ENCODE measurements around the gene OR2J3. TPM values are rescaled to one million over a fixed set of nuclear protein-coding genes. Genes with fewer than 3 reads are reported as not detected.
"Not testable (repeated sequence)": the region's sequence is repeated elsewhere in the genome, so short reads cannot be mapped to it uniquely, and the experiment has no call there.

The OR2J3 gene
- total RNA-seq, 8 experiments from 2014 or later = 0.09 to 0.43 (median 0.21) TPM; not detected in 4

DNA sequence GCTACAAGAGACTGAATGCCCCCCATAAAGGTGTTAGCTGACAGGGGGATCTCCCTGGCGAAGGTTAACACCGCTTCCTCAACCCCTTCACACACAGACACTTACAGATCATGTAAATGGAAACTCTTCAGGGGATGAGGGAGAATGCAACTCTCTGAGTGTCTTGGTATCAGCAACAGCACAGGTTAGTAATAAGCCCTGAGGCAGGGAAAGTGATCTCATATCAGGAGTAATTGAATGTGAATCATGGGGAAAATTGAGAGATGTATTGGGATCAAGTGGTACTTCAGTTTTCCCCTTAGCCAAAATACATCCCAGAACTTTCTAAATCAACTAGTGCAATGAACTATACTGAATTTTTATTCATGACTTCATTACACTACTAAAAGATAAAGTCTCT, 23.8 kb downstream of the OR2J3 start:
- no peak for ATAC-seq (replicated peaks in 6 of 8)
- no peak overlapping the region for H3K4me3 ChIP-seq
- 25 to 100% (median 80%) methylated on average over 1 to 2 of the region's 2 CpGs; no CpG with 5 or more reads in 5 of the 10 experiments for WGBS, 10 experiments
- in situ Hi-C loops (cut with MboI; ENCODE audit: low pct_unique_long_range_greater_than_20kb in 2 of 9, low sequenced_read_pairs in 9 of 9, unreplicated experiment in 9 of 9) = loop anchor here in 1 of 9 experiments (25.0 kb wide), 1 partner anchor 94 kb away; the partner anchor contains the start of gene OR2W1
- H3K27ac ChIP-seq = no peak overlapping the region
- H3K4me1 ChIP-seq (replicated peaks in 1 of 2) = no peaks in the 10 kb centered on the region

DNA sequence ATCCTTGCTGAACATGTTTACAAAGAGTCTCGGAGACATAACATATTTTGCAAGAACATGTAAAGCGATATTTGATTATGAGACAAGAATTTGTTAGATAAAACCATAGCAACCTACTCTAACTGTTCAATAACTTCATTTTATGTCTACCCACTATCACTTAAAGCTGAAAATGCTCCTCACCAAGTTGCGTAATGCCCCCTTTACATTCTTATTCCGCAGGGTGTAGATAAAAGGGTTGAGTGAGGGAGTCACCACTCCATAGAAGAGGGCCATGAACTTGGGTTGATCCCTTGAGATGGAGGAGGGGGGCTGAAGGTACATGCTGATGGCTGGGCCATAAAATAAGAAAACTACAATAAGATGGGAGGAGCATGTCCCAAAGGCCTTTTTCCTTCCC, 29.9 kb downstream of the OR2J3 start:
- in situ Hi-C loops (cut with MboI; ENCODE audit: low pct_unique_long_range_greater_than_20kb in 2 of 9, low sequenced_read_pairs in 9 of 9, unreplicated experiment in 9 of 9) = loop anchor here in 1 of 9 experiments (25.0 kb wide), 1 partner anchor 100 kb away; the partner anchor contains the start of gene OR2W1
- Histone ChIP-seq H3K4me3 (no peak overlapping the region), H3K4me1 (replicated peaks in 1 of 2) (no peaks in the 10 kb centered on the region), H3K27ac (no peak overlapping the region)
- 0 to 100% (median 74%) methylated on average over 1 to 4 of the region's 4 CpGs; no CpG with 5 or more reads in 1 of the 10 experiments for WGBS, 10 experiments
- no peak for ATAC-seq (replicated peaks in 6 of 8)

DNA sequence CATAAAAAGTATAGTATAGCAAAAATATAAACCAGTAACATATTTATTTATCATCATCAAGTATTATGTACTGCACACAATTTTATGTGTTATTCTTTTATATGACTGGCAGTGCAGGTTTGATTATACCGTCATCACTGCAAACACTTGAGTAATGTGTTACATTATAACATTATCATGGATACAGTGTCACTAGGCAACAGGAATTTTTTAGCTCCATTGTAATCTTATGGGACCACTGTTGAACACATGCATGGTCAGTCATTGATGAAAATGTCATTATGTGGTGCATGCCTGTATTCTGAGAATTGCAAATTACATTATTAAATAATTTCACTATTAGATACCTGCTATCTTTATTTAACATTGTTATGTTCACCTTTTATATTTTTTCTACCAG, 33.7 kb downstream of the OR2J3 start:
- Histone ChIP-seq H3K4me1 (replicated peaks in 1 of 2) (no peaks in the 10 kb centered on the region), H3K4me3 (no peak overlapping the region), H3K27ac (no peak overlapping the region)
- in situ Hi-C loops (cut with MboI; ENCODE audit: low pct_unique_long_range_greater_than_20kb in 2 of 9, low sequenced_read_pairs in 9 of 9, unreplicated experiment in 9 of 9) = loop anchor here in 1 of 9 experiments (25.0 kb wide), 1 partner anchor 104 kb away; the partner anchor contains the start of gene OR2W1
- 50 to 100% (median 86%) methylated on average over 1 of the region's 1 CpG; no CpG with 5 or more reads in 3 of the 10 experiments for WGBS, 10 experiments
- ATAC-seq (replicated peaks in 6 of 8) = no peak

DNA sequence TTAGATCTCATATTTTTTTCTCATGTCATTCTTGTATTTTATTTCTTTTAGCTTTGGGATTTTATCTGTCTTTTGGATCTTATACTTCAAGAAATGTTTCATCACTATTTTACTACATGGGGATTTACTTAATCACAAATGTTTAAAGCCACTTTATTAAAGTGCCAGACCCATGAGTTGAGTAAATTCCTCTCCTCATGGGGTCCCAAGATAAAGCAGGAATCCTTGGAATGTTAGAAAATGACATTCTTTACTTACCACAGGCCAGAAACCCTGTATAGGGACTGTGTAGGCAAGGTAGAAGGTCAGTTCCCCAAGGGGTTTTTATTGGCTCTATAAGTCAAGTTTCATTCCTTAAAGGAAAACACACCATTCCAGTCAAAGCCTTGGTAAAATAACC, 34.5 kb downstream of the OR2J3 start:
- H3K4me1 ChIP-seq (replicated peaks in 1 of 2) = no peaks in the 10 kb centered on the region
- ATAC-seq (replicated peaks in 6 of 8) = no peak
- H3K4me3 ChIP-seq = no peak overlapping the region
- in situ Hi-C loops (cut with MboI; ENCODE audit: low pct_unique_long_range_greater_than_20kb in 2 of 9, low sequenced_read_pairs in 9 of 9, unreplicated experiment in 9 of 9) = loop anchor here in 1 of 9 experiments (25.0 kb wide), 1 partner anchor 105 kb away; the partner anchor contains the start of gene OR2W1
- H3K27ac ChIP-seq = no peak overlapping the region

DNA sequence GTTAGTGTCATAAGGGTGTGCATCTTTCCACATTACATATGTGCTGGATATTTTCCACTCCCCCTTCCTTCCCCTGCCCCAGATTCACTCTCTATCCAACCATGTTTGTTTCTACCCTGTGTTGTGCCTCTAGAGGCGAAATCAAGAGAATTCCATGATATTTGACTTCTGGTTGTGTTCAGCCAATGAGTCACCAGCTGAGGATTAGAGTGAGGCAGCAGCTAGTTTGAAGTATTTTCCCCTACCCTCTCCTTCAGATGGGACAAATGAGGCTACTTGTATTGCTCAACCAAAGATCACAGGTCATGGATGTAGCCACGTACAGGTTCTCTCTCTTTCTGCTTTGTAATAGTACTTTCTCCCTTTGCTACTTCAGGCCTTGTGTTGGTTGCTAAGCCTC, 38.3 kb downstream of the OR2J3 start:
- in situ Hi-C loops (cut with MboI; ENCODE audit: low pct_unique_long_range_greater_than_20kb in 2 of 9, low sequenced_read_pairs in 9 of 9, unreplicated experiment in 9 of 9) = loop anchor here in 1 of 9 experiments (25.0 kb wide), 1 partner anchor 109 kb away; the partner anchor contains the start of gene OR2W1
- Histone ChIP-seq H3K4me1 (replicated peaks in 1 of 2) (no peaks in the 10 kb centered on the region), H3K4me3 (no peak overlapping the region), H3K27ac (no peak overlapping the region)
- WGBS, 10 experiments = 0 to 100% (median 0%) methylated on average over 1 to 2 of the region's 2 CpGs; no CpG with 5 or more reads in 3 of the 10 experiments
- no peak for ATAC-seq (replicated peaks in 6 of 8)

DNA sequence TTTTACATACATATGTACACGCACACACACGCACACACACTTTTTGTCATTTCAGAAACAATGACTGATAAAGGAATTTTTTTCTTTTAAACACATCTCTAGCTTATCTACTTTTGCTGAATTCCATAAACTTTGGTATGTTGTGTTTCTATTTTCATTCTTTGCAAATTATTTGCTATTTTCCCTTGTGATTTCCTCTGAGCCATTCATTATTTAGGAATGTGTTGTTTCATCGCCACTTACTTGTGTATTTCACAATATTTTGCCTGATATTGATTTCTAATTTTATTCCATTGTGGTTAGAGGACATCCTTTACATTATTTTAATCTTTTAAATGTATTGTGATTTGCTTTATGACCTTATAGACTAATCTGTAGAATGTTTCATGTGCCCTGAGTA, 39.2 kb downstream of the OR2J3 start:
- no peaks in the 10 kb centered on the region for H3K4me1 ChIP-seq (replicated peaks in 1 of 2)
- no peak overlapping the region for H3K4me3 ChIP-seq
- in situ Hi-C loops (cut with MboI; ENCODE audit: low pct_unique_long_range_greater_than_20kb in 2 of 9, low sequenced_read_pairs in 9 of 9, unreplicated experiment in 9 of 9) = loop anchor here in 1 of 9 experiments (25.0 kb wide), 1 partner anchor 110 kb away; the partner anchor contains the start of gene OR2W1
- no peak for ATAC-seq (replicated peaks in 6 of 8)
- WGBS, 10 experiments = 0 to 100% (median 81%) methylated on average over 2 to 3 of the region's 3 CpGs
- H3K27ac ChIP-seq = no peak overlapping the region

DNA sequence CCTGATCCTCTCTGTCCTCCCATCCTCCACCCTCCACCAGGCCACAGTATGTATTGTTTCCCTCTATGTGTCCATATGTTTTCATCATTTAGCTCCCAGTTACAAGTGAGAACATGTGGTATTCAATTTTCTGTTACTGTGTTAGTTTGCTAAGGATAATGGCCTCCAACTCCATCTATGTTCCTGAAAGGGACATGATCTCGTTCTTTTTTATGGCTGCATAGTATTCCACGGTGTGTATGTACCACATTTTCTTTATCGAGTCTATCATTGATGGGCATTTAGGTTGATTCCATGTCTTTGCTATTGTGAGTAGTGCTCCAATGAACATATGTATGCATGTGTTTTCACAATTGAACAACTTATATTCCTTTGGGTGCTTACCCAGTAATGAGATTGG, 41.6 kb downstream of the OR2J3 start:
- not testable (repeated sequence) for H3K4me3 ChIP-seq; ATAC-seq (replicated peaks in 6 of 8); H3K27ac ChIP-seq; H3K4me1 ChIP-seq (replicated peaks in 1 of 2)
- in situ Hi-C loops (cut with MboI; ENCODE audit: low pct_unique_long_range_greater_than_20kb in 2 of 9, low sequenced_read_pairs in 9 of 9, unreplicated experiment in 9 of 9) = loop anchor here in 1 of 9 experiments (25.0 kb wide), 1 partner anchor 112 kb away; the partner anchor contains the start of gene OR2W1
- 0 to 86% (median 65%) methylated on average over 1 to 3 of the region's 3 CpGs; no CpG with 5 or more reads in 5 of the 10 experiments for WGBS, 10 experiments

DNA sequence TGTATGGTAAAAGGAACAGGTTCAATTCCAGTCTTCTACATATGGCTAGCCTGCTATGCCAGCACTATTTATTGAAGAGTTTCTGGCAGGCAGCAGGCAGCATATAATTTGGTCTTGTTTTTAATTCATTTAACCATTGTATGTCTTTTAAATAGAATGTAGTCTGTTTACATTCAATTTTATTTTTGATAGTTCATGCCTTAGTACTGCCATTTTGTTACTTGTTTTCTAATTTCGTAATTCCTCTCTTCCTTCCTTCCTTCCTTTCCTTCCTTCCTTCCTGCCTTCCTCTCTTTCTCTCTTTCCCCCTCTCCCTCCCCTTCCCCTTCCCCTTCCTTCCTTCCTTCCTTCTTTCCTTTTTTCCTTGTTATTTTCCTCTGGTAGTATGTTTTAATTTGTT, 45.2 kb downstream of the OR2J3 start:
- Histone ChIP-seq H3K4me1 (replicated peaks in 1 of 2) (no peaks in the 10 kb centered on the region), H3K4me3 (no peak overlapping the region), H3K27ac (no peak overlapping the region)
- 0 to 76% (median 43%) methylated on average over 1 of the region's 1 CpG; no CpG with 5 or more reads in 3 of the 10 experiments for WGBS, 10 experiments
- in situ Hi-C loops (cut with MboI; ENCODE audit: low pct_unique_long_range_greater_than_20kb in 2 of 9, low sequenced_read_pairs in 9 of 9, unreplicated experiment in 9 of 9) = loop anchor here in 1 of 9 experiments (25.0 kb wide), 1 partner anchor 434 kb away; the partner anchor contains the start of gene OR2H2
- ATAC-seq (replicated peaks in 6 of 8) = no peak

DNA sequence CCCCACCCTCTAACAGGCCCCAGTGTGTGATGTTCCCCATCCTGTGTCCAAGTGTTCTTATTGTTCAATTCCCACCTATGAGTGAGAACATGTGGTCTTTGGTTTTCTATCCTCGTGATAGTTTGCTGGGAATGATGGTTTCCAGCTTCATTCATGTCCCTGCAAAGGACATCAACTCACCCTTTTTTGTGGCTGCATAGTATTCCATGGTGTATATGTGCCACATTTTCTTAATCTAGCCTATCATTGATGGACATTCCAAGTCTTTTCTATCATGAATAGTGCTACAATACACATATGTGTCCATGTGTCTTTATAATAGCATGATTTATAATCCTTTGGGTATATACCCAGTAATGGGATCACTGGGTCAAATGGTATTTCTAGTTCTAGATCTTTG, 47.3 kb downstream of the OR2J3 start:
- WGBS, 10 experiments = 0 to 83% (median 29%) methylated on average over 1 of the region's 1 CpG; no CpG with 5 or more reads in 4 of the 10 experiments
- H3K27ac ChIP-seq; H3K4me3 ChIP-seq; H3K4me1 ChIP-seq (replicated peaks in 1 of 2); ATAC-seq (replicated peaks in 6 of 8): not testable (repeated sequence)
- in situ Hi-C loops (cut with MboI; ENCODE audit: low pct_unique_long_range_greater_than_20kb in 2 of 9, low sequenced_read_pairs in 9 of 9, unreplicated experiment in 9 of 9) = loop anchor here in 1 of 9 experiments (25.0 kb wide), 1 partner anchor 432 kb away; the partner anchor contains the start of gene OR2H2

DNA sequence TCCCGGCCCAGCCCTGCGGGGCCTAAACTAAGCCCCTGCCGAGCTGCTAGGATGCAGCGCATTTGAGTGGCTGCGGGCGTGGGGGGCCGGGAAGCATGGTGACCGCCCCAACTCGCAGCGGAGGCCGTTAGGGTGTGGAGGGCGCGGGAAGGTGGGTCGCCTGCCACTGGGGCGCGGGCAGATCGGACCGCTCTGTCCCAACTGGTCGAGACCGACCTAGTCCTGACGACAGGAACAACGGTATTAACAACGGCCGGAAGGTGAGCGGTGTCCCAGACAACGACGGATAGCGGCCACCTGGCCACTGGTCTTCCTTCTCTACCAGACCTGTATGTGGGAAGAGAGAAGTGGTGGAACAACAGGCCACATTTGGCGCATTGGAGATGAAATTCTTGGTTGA, 52.1 kb downstream of the OR2J3 start:
- H3K4me1 ChIP-seq (replicated peaks in 1 of 2); H3K27ac ChIP-seq; H3K4me3 ChIP-seq; ATAC-seq (replicated peaks in 6 of 8): not testable (repeated sequence)
- in situ Hi-C loops (cut with MboI; ENCODE audit: low pct_unique_long_range_greater_than_20kb in 2 of 9, low sequenced_read_pairs in 9 of 9, unreplicated experiment in 9 of 9) = loop anchor here in 1 of 9 experiments (25.0 kb wide), 1 partner anchor 427 kb away; the partner anchor contains the start of gene OR2H2
- 80 to 100% (median 83%) methylated on average over 1 of the region's 29 CpGs; no CpG with 5 or more reads in 7 of the 10 experiments for WGBS, 10 experiments

Other genes starting within 250 kb of the OR2J3 start
- gene TRIM27, start 184.1 kb upstream of the OR2J3 start, total RNA-seq = 10 to 100 TPM; 46.3 to 71.8 (median 57.7) TPM
- 1 to 10 TPM; 1.1 to 4.2 (median 2.5) TPM for gene ZNF311, start 102.7 kb upstream of the OR2J3 start, total RNA-seq
- under 1 TPM in 1 of 8 experiments, not detected in 7; 0.28 TPM for gene OR2W1, start 62.9 kb upstream of the OR2J3 start, total RNA-seq
- gene OR2B3, start 20.7 kb upstream of the OR2J3 start, total RNA-seq = under 1 TPM in 1 of 8 experiments, not detected in 7; 0.17 TPM
- under 1 TPM in 3 of 8 experiments, not detected in 5; 0.08 to 0.38 (median 0.31) TPM for gene OR2J1, start 8.6 kb upstream of the OR2J3 start, total RNA-seq
- under 1 TPM in 1 of 8 experiments, not detected in 7; 0.24 TPM for gene OR2J2, start 62.8 kb downstream of the OR2J3 start, total RNA-seq
- gene OR14J1, start 193.6 kb downstream of the OR2J3 start, total RNA-seq = under 1 TPM in 6 of 8 experiments, not detected in 2; 0.05 to 0.43 (median 0.12) TPM